Ovary (tissue), 9 donors: ENCODE results near the gene C1orf167. TPM values are rescaled to one million over a fixed set of nuclear protein-coding genes. Genes with fewer than 3 reads are reported as not detected.

Source experiments
- DNase-seq, 5 donors: peaks; one replicate each; pipeline ENCODE4 v3.0.0-alpha.2; 2019 to 2020
- H3K27ac ChIP-seq, 2 donors: fragments of 200-600 bp; one replicate each; pipeline versions ENCODE4 v1.5.1 to v1.8.0; 2019 to 2022
- H3K27me3 ChIP-seq: fragments of 200-600 bp; one replicate; pipeline ENCODE4 v1.8.0; 2022
- H3K36me3 ChIP-seq: fragments of 200-600 bp; sonication (generic); one replicate; pipeline ENCODE4 v1.5.1; 2019
- H3K4me1 ChIP-seq: one replicate; pipeline ENCODE4 v1.8.1; 2013; ENCODE audit warnings: mild to moderate bottlenecking, moderate library complexity; ENCODE audit not compliant: insufficient read depth
- H3K4me3 ChIP-seq: fragments of 200-600 bp; sonication (generic); one replicate; pipeline ENCODE4 v1.5.1; 2017
- H3K9me3 ChIP-seq, 2 donors: fragments of 200-600 bp in 1 of 2; sonication (generic) in 1 of 2; one replicate each; pipeline versions ENCODE4 v1.5.1 to v1.8.1; 2013 to 2019; ENCODE audit warnings: mild to moderate bottlenecking in 1 of 2, moderate library complexity in 1 of 2
- EP300 ChIP-seq: sonication (generic); formaldehyde crosslinking; IDR thresholded peaks from one replicate; pipeline ENCODE4 v1.6.1; 2017; ENCODE audit warnings: antibody characterized with exemption
- POLR2A ChIP-seq: fragments of 450-650 bp; IDR thresholded peaks from one replicate; pipeline ENCODE4 v1.6.1; 2017; ENCODE audit warnings: antibody characterized with exemption, mild to moderate bottlenecking, moderate library complexity
- WGBS, 3 donors: extraction: QIAGEN DNeasy Blood & Tissue Kit in 1 of 3; methylation state at CpG; one replicate each; pipeline versions ENCODE4 v1.1.5 to v1.1.7; 2013 to 2017; 5-methylcytosine and 5-hydroxymethylcytosine counted together
- intact Hi-C, 4 donors: fragments of 100-400 bp; cut with DNase I; formaldehyde crosslinking; loops; one replicate each; pipeline versions ENCODE4 v1.11.0 to v1.15.1; 2022 to 2023
- polyA plus RNA-seq, 2 donors: library from polyadenylated mRNA; stranded (reverse); fragments of 200-250 nt in 1 of 2; fragments of 350-450 nt in 1 of 2; fragmentation: Illumina TruSeq in 1 of 2; extraction: RNeasy Lipid Tissue Mini Kit (QIAGEN cat#74804) in 1 of 2; gene quantifications; one replicate each; pipeline ENCODE4 v1.2.3, GENCODE V29; 2013 to 2014
- total RNA-seq, 7 donors: library from RNA; depleted of rRNA in 2 of 7; stranded (reverse); fragments of >200 nt in 2 of 7; fragmentation: NEBNext Ultra II Directional in 3 of 7; extraction: Animal tissue kit (Norgen Biotek cat#: 25700) in 3 of 7; gene quantifications; one replicate each; pipeline versions ENCODE4 v1.1.0 to v1.2.4, GENCODE V29; 2016 to 2023
- TF ChIP-seq, protein P1 (sequence below), 3 donors: fragments of 450-650 bp in 2 of 3; fragments of 200-600 bp in 1 of 3; IDR thresholded peaks; one replicate each; pipeline versions ENCODE4 v1.5.1 to v1.8.0; 2016 to 2022; ENCODE audit warnings: antibody characterized with exemption in 3 of 3, mild to moderate bottlenecking in 1 of 3
- donor health status: DM: no; HTN: no; CAD: no; lungs with moderate emphysema.
- donor health status: DM: no; HTN: no; CAD: no.
- donor health status: Bipolar disorder and iron deficiency.
- donor health status: DM: yes; HTN: yes; CAD: no.
- donor health status: DM: no; HTN: no; CAD: no.
- donor health status: DM: yes; HTN: yes; CAD: no.

C1orf167 gene
- total and polyA plus RNA-seq, 9 donors: 0.48 to 4.4 (median 1.4) TPM; not detected in 2

DNA sequence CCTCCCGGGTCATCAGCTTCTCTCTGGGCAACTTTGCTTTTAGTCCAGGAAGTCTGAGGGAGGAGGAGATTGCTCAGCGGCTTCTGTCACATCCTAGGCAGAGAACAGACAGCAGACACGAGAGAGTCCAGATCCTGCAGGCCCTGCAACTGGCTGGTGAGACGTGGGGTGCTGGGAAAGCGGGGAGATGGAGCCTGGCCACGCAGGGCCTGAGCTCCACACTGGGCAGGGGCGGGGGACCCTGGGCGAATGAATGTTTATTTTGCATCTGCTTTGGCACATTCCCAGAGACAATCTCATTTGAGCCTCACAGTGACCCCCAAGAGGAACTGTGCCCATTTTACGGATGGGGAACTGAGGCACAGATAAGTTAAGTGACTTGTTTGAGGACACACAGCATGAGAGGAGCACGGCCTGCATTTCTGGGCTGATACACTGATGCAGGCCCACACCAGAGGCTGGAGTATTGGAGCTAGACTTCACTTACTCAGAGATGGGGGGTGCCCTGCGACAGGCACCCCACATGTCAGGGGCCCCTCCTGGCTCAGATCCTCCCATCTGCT, 9.6 kb downstream of the C1orf167 start:
- Histone ChIP-seq H3K9me3 (no peaks in the 10 kb centered on the region), H3K27ac (no peak overlapping the region), H3K4me1 (peaks cover 3% of the 10 kb centered on the region), H3K4me3 (no peak overlapping the region), H3K27me3 (no peaks in the 10 kb centered on the region), H3K36me3 (no peaks in the 10 kb centered on the region)
- 63 to 73% (median 69%) methylated on average over 11 of the region's 11 CpGs for WGBS, 3 donors
- no peak for TF ChIP-seq EP300
- TF ChIP-seq, protein P1, sequence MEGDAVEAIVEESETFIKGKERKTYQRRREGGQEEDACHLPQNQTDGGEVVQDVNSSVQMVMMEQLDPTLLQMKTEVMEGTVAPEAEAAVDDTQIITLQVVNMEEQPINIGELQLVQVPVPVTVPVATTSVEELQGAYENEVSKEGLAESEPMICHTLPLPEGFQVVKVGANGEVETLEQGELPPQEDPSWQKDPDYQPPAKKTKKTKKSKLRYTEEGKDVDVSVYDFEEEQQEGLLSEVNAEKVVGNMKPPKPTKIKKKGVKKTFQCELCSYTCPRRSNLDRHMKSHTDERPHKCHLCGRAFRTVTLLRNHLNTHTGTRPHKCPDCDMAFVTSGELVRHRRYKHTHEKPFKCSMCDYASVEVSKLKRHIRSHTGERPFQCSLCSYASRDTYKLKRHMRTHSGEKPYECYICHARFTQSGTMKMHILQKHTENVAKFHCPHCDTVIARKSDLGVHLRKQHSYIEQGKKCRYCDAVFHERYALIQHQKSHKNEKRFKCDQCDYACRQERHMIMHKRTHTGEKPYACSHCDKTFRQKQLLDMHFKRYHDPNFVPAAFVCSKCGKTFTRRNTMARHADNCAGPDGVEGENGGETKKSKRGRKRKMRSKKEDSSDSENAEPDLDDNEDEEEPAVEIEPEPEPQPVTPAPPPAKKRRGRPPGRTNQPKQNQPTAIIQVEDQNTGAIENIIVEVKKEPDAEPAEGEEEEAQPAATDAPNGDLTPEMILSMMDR (IDR thresholded peaks at IDR 0.05): no peak
- DNase-seq: no peak
- intact Hi-C loops: no loop called here

DNA sequence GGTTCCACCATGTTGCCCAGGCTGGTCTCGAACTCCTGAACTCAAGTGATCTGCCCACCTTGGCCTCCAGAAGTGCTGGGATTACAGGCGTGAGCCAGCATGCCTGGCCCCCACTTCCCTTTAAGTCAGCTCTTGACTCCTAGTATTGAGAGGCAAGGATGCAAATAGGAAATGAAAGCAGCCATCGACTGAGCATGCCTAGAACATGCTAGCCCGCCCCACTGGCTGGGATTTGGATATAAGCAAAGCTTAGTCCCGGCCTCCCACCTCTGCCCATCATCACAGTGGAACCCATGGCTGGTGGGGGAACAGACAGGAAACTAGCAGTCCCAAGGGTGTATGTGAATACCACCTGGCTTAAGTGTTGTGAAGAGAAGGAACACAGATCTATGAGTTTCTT, 10.5 kb downstream of the C1orf167 start:
- TF ChIP-seq, protein P1 (IDR thresholded peaks at IDR 0.05): no peak
- 62 to 63% (median 62%) methylated on average over 5 of the region's 5 CpGs for WGBS, 3 donors

DNA sequence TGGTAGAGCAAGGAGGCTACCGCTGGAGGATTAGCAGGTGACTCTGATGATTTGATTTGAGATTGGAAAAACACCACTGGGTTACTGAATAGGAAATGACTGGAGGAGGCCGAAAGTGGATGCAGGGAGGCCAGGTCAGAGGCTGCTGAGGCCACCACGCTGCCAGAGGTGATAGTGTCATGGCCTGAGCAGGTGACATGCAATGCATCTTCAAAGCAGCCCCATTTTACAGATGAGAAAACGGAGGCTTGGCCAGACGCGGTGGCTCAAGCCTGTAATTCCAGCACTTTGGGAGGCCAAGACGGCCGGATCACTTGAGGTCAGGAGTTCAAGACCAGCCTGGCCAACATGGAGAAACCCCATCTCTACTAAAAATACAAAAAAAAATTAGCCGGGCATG, 12.8 kb downstream of the C1orf167 start:
- DNase-seq: no peak
- intact Hi-C loops: no loop called here
- 84 to 89% (median 84%) methylated on average over 9 of the region's 9 CpGs for WGBS, 3 donors
- Histone ChIP-seq H3K27ac (no peak overlapping the region), H3K27me3 (no peaks in the 10 kb centered on the region), H3K4me1 (no peaks in the 10 kb centered on the region), H3K36me3 (no peaks in the 10 kb centered on the region), H3K9me3 (no peaks in the 10 kb centered on the region), H3K4me3 (no peak overlapping the region)
- TF ChIP-seq EP300 (no peak), POLR2A (no peak)
- TF ChIP-seq, protein P1 (IDR thresholded peaks at IDR 0.05): no peak

More for the DNA sequence above, 10.5 kb downstream of the C1orf167 start:
- Histone ChIP-seq H3K36me3 (no peaks in the 10 kb centered on the region), H3K4me1 (peaks cover 3% of the 10 kb centered on the region), H3K27me3 (no peaks in the 10 kb centered on the region), H3K9me3 (no peaks in the 10 kb centered on the region), H3K4me3 (no peak overlapping the region), H3K27ac (no peak overlapping the region)
- no peak for DNase-seq
- intact Hi-C loops: no loop called here

DNA sequence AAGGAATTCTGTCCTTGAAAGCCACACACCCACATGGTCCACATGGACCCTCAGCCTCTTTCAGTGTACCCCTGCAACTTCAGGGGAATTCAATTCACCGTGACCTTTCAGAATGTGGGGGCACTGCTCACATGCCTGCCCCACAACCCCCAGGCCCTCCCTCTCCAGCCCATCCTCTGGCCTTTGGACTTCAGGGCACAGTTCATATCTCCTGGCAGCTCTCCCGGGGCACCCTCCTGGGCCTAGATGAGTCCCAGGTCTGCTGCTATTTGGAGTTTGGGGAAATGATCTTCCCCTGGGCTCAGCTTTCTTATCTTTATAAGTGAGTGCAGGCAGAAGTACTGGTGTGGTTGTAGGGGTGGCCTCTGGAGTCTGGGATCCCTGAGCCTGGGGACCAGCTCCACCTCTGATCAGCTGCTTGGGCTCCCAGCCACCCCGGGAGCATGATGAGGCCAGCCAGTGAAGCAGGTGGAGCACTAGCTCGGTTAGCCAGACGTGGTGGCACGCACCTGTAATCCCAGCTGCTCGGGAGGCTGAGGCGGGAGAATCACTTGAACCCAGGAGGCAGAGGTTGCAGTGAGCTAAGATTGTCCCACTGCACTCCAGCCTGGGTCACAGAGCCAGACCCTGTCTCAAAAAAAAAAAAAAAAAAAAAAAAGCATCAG, 15.8 kb downstream of the C1orf167 start:
- 85 to 92% (median 85%) methylated on average over 8 of the region's 8 CpGs for WGBS, 3 donors
- intact Hi-C loops: no loop called here
- TF ChIP-seq EP300: no peak
- TF ChIP-seq POLR2A: no peak
- TF ChIP-seq, protein P1 (IDR thresholded peaks at IDR 0.05): no peak
- Histone ChIP-seq H3K9me3 (no peaks in the 10 kb centered on the region), H3K36me3 (no peaks in the 10 kb centered on the region), H3K27ac (no peak overlapping the region), H3K27me3 (no peaks in the 10 kb centered on the region), H3K4me3 (no peak overlapping the region), H3K4me1 (no peaks in the 10 kb centered on the region)
- no peak for DNase-seq
